ENCODE data around the gene RALGAPA1.
"Not testable (repeated sequence)": the region's sequence is repeated elsewhere in the genome, so short reads cannot be mapped to it uniquely, and the experiment has no call there.

RALGAPA1 gene

GRCh38 chr14:35761922-35762321 lies 47.2 kb downstream of the RALGAPA1 start:
- no peak for DNase-seq

DNA sequence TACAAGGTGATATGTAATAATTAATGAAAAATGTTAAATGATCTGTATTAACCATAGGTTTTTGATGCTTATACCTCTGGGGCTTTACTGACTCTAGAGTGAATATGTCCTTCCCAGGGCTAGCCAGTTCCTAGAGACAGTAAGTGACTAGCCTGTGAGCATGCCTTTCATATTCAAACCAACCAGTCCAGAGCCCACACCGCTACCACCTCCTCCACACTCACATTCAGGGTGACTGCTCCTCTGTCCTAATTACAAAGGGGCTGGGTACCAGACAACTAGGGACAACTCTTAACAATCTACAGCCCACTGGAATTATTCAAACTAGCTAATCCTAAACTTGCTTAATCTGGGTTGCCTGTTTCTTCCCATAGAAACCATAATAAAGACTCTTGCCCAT lies 49.0 kb downstream of the RALGAPA1 start:
- DNase-seq = no peak

DNA sequence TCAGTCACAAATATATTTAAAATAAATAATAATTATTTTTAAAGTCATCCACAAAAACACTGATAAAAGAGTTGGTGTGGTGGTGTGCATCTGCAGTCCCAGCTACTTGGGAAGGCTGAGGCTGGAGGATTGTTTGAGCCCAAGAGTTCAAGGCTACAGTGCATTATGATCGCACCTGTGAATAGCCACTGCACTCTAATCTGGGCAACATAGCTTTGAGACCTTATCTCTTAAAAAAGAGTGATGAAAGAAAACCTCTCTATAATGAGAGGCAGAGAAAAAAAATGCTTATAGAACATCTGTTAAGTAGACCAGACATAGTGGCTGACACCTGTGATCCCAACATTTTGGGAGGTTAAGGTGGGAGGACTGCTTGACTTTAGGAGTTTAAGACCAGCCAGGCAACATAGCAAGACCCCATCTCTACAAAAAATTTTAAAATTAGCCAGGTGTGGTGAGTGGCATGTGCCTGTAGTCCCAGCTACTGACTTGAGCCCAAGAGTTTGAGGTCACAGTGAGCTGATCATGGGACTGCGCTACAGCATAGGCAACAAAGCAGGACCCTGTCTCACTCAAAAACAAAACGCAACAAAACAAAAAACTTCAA lies 50.5 kb downstream of the RALGAPA1 start:
- no peak for DNase-seq

GRCh38 chr14:35754671-35755070 lies 54.4 kb downstream of the RALGAPA1 start:
- DNase-seq = no peak

- no peak for DNase-seq
Observed at GRCh38 chr14:35752380-35752779, 56.7 kb downstream of the RALGAPA1 start.

- DNase-seq = no peak
Observed at GRCh38 chr14:35750202-35750904, 58.7 kb downstream of the RALGAPA1 start.

DNA sequence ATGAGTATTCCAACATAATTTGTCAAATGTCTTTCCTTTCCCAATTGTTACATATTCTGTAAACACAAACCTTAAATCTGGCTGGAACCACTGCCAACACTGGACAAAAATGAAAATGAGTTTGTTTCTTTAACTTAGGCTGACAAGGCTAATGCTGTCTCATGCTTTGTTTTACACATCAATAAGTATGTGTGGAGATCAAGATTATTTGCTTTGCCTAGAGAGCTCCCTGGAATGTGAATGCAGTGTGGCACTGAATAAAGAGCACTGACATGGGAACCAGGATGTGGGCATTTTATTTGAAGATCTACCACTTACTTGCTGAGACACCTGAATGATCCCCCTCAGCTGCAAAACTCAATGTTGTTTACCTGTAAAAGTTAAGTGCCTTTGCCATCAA lies 61.7 kb downstream of the RALGAPA1 start:
- DNase-seq = no peak

DNA sequence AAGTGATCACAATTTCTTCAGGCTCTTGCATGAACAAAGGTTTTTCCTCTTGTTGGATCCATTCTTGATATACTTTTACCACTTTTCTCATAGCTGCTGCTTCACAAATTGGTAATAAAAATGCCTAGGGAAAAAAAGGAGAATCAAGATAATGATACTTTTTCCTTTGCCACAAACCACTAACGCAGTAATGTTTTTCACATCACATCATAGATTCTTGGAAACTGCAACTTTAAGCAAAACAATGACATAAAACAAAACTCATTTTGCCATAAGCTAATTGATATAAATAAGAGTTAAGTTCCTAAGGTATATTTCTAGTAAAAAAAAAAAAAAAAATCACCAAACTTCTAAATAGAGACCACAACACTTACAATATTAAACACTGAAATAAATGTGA lies 66.7 kb downstream of the RALGAPA1 start:
- no peak for DNase-seq

DNA sequence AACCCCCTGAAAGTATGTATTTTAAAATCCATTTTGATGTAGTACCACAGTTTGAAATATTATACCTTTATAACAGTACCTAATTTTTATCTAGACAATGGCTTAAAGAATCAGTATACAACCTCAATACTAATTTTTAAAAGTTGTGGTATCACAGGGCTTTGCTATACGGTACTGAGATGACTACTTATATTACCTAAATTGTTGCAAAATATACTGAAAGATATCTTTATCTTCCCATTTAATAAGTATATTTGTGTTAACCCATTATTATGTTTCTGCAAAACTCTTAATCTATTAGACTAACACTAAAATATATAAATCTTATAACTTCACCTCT lies 67.1 kb downstream of the RALGAPA1 start:
- DNase-seq = no peak

GRCh38 chr14:35741345-35742031 lies 67.6 kb downstream of the RALGAPA1 start:
- no peak for DNase-seq

DNA sequence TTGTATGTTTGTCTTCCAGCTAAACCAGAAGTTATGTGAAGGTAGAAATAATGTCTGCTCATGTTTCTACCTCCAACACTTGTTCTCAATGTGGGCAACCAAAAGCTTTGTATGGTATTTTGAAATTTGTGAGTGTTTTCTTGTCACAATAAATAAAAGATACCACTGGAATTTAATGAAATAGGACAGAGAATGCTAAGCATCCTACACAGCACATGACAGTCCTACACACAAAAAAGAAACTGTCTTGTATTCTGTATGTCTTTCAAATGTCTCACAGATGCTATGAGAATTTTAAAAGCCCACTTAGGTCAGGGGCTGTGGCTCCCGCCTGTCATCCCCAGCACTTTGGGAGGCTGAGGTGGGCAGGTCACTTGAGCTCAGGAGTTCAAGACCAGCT lies 68.9 kb downstream of the RALGAPA1 start:
- DNase-seq = no peak

DNA sequence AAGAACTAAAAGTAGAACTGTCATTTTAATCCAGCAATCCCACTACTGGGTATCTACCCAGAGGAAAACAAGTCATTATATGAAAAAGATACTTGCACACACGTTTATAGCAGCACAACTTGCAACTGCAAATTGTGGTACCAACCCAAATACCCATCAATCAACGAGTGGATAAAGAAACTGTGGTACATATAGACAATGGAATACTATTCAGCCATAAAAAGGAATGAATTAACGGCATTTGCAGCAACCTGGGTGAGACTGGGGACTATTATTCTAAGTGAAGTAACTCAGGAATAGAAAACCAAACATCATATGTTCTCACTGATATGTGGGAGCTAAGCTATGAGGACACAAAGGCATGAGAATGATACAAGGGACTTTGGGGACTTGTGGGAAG lies 73.9 kb downstream of the RALGAPA1 start:
- not testable (repeated sequence) for DNase-seq

- DNase-seq = not testable (repeated sequence)
Observed at GRCh38 chr14:35733510-35733909, 75.6 kb downstream of the RALGAPA1 start.

- no peak for DNase-seq
Observed at GRCh38 chr14:35730871-35731270, 78.2 kb downstream of the RALGAPA1 start.

- DNase-seq = no peak
Observed at GRCh38 chr14:35727764-35728163, 81.3 kb downstream of the RALGAPA1 start.

GRCh38 chr14:35725930-35726329 lies 83.2 kb downstream of the RALGAPA1 start:
- no peak for DNase-seq

- DNase-seq = no peak
Observed at GRCh38 chr14:35715079-35715478, 94.0 kb downstream of the RALGAPA1 start.

GRCh38 chr14:35712466-35712865 lies 96.6 kb downstream of the RALGAPA1 start:
- no peak for DNase-seq

DNA sequence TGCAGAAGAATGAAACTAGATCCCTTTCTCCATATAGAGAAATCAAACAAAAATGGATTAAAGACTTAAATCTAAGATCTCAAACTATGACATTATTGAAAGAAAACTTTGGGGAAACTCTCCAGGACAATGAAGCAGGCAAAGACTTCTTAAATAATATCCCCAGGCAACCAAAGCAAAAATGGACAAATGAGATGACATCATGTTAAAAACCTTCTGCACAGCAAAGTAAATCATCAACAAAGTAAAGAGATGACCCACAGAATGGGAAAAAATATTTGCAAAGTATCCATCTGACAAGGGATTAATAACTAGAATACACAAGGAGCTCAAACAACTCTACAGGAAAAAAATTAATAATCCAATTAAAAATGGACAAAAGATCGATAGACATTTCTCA lies 101.0 kb downstream of the RALGAPA1 start:
- DNase-seq = no peak

DNA sequence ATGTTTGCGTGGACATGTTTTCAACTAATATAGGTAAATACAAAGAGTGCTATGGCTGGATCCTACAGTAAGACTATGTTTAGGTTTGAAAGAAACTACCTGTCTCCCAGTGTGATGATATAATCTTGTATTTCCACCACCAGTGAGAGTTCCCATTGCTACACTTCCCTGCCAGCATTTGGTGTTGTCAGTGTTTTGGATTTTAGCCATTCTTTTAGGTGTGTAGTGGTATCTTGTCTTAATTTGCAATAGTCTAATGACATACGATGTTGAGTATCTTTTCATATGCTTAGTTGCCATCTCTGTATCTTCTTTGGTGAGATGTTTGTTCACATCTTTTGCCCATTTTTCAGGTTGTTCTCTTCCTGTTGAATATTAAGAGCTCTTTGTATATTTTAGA lies 103.5 kb downstream of the RALGAPA1 start:
- no peak for DNase-seq

GRCh38 chr14:35704793-35705493 lies 104.2 kb downstream of the RALGAPA1 start:
- no peak for DNase-seq

GRCh38 chr14:35701531-35701930 lies 107.6 kb downstream of the RALGAPA1 start:
- no peak for DNase-seq

DNA sequence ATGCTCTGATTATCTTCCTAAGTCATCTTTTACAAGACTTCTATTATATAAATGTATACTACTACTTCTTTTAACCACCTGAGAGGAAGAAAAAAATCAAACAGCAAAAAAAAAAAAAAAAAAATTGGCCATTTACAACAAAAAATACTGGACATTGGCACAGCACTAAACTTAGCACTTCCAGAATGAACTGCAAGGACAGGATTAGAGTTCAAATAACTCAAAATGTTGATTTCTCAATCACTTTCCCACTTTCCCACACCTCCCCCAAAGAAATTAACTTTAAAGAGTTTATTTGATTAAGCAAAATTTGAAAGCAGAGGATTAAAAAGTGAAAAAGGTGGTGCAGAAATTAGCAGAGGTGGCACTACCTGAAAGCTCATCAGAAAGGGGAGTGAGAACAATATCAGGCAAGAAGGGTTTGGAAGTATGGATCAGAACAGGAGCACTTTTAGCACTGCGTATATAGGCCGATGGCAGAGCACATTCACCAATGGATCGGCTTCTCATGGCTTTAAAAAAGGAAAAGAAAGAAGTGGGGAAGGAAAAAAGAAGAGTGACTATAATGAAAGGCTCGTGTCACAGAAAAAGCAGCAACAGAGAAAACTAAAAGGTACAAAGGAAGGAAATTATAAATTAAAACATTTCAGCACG lies 109.2 kb downstream of the RALGAPA1 start:
- DNase-seq = no peak
